Activated T-cell treated with anti-CD3 and anti-CD28 coated beads, Interleukin-2, amount 50 U/mL, for 1 hour (primary cell): ENCODE results near the gene PLEKHF1.
"Not testable (repeated sequence)": the region's sequence is repeated elsewhere in the genome, so short reads cannot be mapped to it uniquely, and the experiment has no call there.

Experiments used
- DNase-seq: peaks from one replicate; pipeline ENCODE4 v3.0.0-alpha.2; 2020

The PLEKHF1 gene

GRCh38 chr19:29702963-29703320 lies 37.7 kb downstream of the PLEKHF1 start:
- no peak for DNase-seq

GRCh38 chr19:29704562-29705558 lies 39.6 kb downstream of the PLEKHF1 start:
- no peak for DNase-seq

GRCh38 chr19:29705706-29706105 lies 40.4 kb downstream of the PLEKHF1 start:
- DNase-seq = no peak

GRCh38 chr19:29706635-29707034 lies 41.4 kb downstream of the PLEKHF1 start:
- DNase-seq = no peak

GRCh38 chr19:29708554-29709439 lies 43.5 kb downstream of the PLEKHF1 start:
- no peak for DNase-seq

- DNase-seq = not testable (repeated sequence)
Measured at GRCh38 chr19:29709440-29709798, 44.2 kb downstream of the PLEKHF1 start.

- no peak for DNase-seq
Measured at GRCh38 chr19:29711584-29712132, 46.4 kb downstream of the PLEKHF1 start.

GRCh38 chr19:29712744-29713516 lies 47.7 kb downstream of the PLEKHF1 start:
- DNase-seq = no peak

- DNase-seq = peak; percentile 77
Measured at GRCh38 chr19:29714371-29714952, 49.2 kb downstream of the PLEKHF1 start.

- no peak for DNase-seq
Measured at GRCh38 chr19:29714953-29715700, 49.9 kb downstream of the PLEKHF1 start, which contains the start of gene C19orf12. C19orf12 (minus strand) TSS chr19:29715261; CDS start chr19:29708413, 6,848 bp downstream.

- no peak for DNase-seq
Measured at GRCh38 chr19:29715701-29716581, 50.7 kb downstream of the PLEKHF1 start.

- DNase-seq = no peak
Measured at GRCh38 chr19:29717051-29717450, 51.8 kb downstream of the PLEKHF1 start.

GRCh38 chr19:29724102-29724641 lies 58.9 kb downstream of the PLEKHF1 start:
- DNase-seq = peak; percentile 43

GRCh38 chr19:29724746-29725145 lies 59.5 kb downstream of the PLEKHF1 start:
- DNase-seq = no peak
